Naive thymus-derived CD4-positive, alpha-beta T cell (primary cell): Measurements from ENCODE around the gene MEIOB. TPM values are rescaled to one million over a fixed set of nuclear protein-coding genes. Genes with fewer than 3 reads are reported as not detected.

Experiments
- ATAC-seq: fragments of 150-1000 bp; cut with Tn5 transposase; 2 replicates; pipeline ENCODE4 v1.10.0; 2021; ENCODE audit warnings: mild to moderate bottlenecking, moderate library complexity
- CTCF ChIA-PET: fragments of 350-600 bp; sonication (Branson Sonifier 250); formaldehyde crosslinking; loops from one replicate; lab custom pipeline; 2021; ENCODE audit warnings: antibody characterized with exemption; lab: Charles Lee
- POLR2A ChIA-PET: fragments of 350-600 bp; sonication (Branson Sonifier 250); formaldehyde crosslinking; loops from one replicate; lab custom pipeline; 2021; ENCODE audit warnings: antibody characterized with exemption, inconsistent platforms; lab: Charles Lee
- DNase-seq, 9 donors: peaks; one replicate each; pipeline versions ENCODE4 v3.0.0 to v3.0.0-alpha.2; 2020 to 2022; ENCODE audit warnings: mixed read lengths in 1 of 9
- H3K27ac ChIP-seq: one replicate; pipeline ENCODE4 v1.7.0; 2013; ENCODE audit warnings: mild to moderate bottlenecking, low read depth, low read length, moderate library complexity
- H3K27me3 ChIP-seq, 2 donors: one replicate each; pipeline ENCODE4 v1.7.0; 2013; ENCODE audit warnings: low read length in 2 of 2, mild to moderate bottlenecking in 2 of 2, moderate library complexity in 2 of 2; ENCODE audit not compliant: control insufficient read depth in 2 of 2, insufficient read depth in 2 of 2
- H3K36me3 ChIP-seq, 3 experiments: 1 replicate in 2 of 3; 2 replicates in 1 of 3; pipeline ENCODE4 v1.7.0; 2013; ENCODE audit warnings: low read length in 3 of 3, mild to moderate bottlenecking in 3 of 3, moderate library complexity in 1 of 3; ENCODE audit not compliant: insufficient read depth in 3 of 3, control insufficient read depth in 2 of 3
- H3K4me1 ChIP-seq, 2 donors: one replicate each; pipeline ENCODE4 v1.7.0; 2013; ENCODE audit warnings: low read length in 2 of 2, mild to moderate bottlenecking in 2 of 2, moderate library complexity in 1 of 2; ENCODE audit not compliant: control insufficient read depth in 2 of 2, insufficient read depth in 2 of 2
- H3K4me3 ChIP-seq: 2 replicates; pipeline ENCODE4 v1.7.0; 2013; ENCODE audit warnings: mild to moderate bottlenecking, low read length
- H3K9me3 ChIP-seq, 3 experiments: 1 replicate in 2 of 3; 2 replicates in 1 of 3; pipeline ENCODE4 v1.7.0; 2013; ENCODE audit warnings: low read length in 3 of 3; ENCODE audit not compliant: control insufficient read depth in 2 of 3
- H3K27ac Mint-ChIP-seq, 9 donors: one replicate each; pipeline ENCODE4 v1.8.0; 2020 to 2022; ENCODE audit warnings: mixed read lengths in 9 of 9, mild to moderate bottlenecking in 8 of 9, moderate library complexity in 5 of 9, inconsistent platforms in 2 of 9
- H3K27me3 Mint-ChIP-seq, 5 donors: one replicate each; pipeline ENCODE4 v1.8.0; 2021 to 2022; ENCODE audit warnings: mixed read lengths in 5 of 5, mild to moderate bottlenecking in 1 of 5
- H3K36me3 Mint-ChIP-seq, 5 donors: one replicate each; pipeline ENCODE4 v1.8.0; 2020 to 2022; ENCODE audit warnings: mixed read lengths in 5 of 5, mild to moderate bottlenecking in 3 of 5, inconsistent platforms in 1 of 5
- H3K4me1 Mint-ChIP-seq, 7 donors: one replicate each; pipeline ENCODE4 v1.8.0; 2020 to 2022; ENCODE audit warnings: mixed read lengths in 7 of 7, mild to moderate bottlenecking in 3 of 7, inconsistent platforms in 1 of 7
- H3K4me3 Mint-ChIP-seq, 10 donors: one replicate each; pipeline ENCODE4 v1.8.0; 2020 to 2022; ENCODE audit warnings: mild to moderate bottlenecking in 10 of 10, mixed read lengths in 10 of 10, moderate library complexity in 6 of 10, inconsistent platforms in 2 of 10
- H3K9me3 Mint-ChIP-seq, 11 donors: one replicate each; pipeline ENCODE4 v1.8.0; 2020 to 2022; ENCODE audit warnings: mixed read lengths in 11 of 11, mild to moderate bottlenecking in 4 of 11, inconsistent platforms in 1 of 11, moderate library complexity in 1 of 11
- intact Hi-C, 2 donors: fragments of 100-400 bp; cut with micrococcal nuclease; formaldehyde crosslinking; loops; one replicate each; pipeline ENCODE4 v1.15.1; 2023
- polyA plus RNA-seq, 2 donors: library from polyadenylated mRNA; unstranded; fragments of 300-500 nt; fragmentation: Illumina TruSeq; gene quantifications; one replicate each; pipeline ENCODE4 v1.2.3, GENCODE V29; 2021
- total RNA-seq, 6 experiments: library from RNA in 5 of 6; stranded (reverse) in 5 of 6; gene quantifications; 1 replicate in 5 of 6; 2 replicates in 1 of 6; pipeline ENCODE4 v1.2.3 and lab custom pipeline; 2021 to 2026

The MEIOB gene
- total and polyA plus RNA-seq, 7 experiments from 2014 or later, result not detected

GRCh38 chr16:1870365-1871082 is 1.4 kb downstream of the MEIOB start:
- Histone ChIP-seq H3K27ac (no peak overlapping the region), H3K27me3 (no peaks in the 10 kb centered on the region), H3K4me1 (no peaks in the 10 kb centered on the region), H3K36me3 (no peaks in the 10 kb centered on the region), H3K4me3 (no peak overlapping the region), H3K9me3 (no peaks in the 10 kb centered on the region)
- DNase-seq (no peak), ATAC-seq (no peak)
- CTCF ChIA-PET, result no interaction called here
- Mint-ChIP-seq H3K36me3 (peaks cover 0 to 4% (median 0%) of the 10 kb centered on the region in 5 donors), H3K9me3 (peaks cover 0 to 3% (median 0%) of the 10 kb centered on the region in 11 donors), H3K4me3 (no peak overlapping the region), H3K4me1 (peaks cover 0 to 6% (median 5%) of the 10 kb centered on the region in 7 donors), H3K27ac (no peak overlapping the region), H3K27me3 (peaks cover 12 to 29% (median 19%) of the 10 kb centered on the region in 5 donors)
- POLR2A ChIA-PET, result no interaction called here
- intact Hi-C loops, result no loop called here

- H3K9me3 ChIP-seq, result no peaks in the 10 kb centered on the region
- no peak overlapping the region for H3K4me3 Mint-ChIP-seq
- H3K27me3 ChIP-seq, result no peaks in the 10 kb centered on the region
- H3K27ac ChIP-seq, result no peak overlapping the region
- DNase-seq (no peak), ATAC-seq (no peak)
- no peak overlapping the region for H3K4me3 ChIP-seq
- H3K9me3 Mint-ChIP-seq, result no peaks in the 10 kb centered on the region
- H3K4me1 Mint-ChIP-seq, result no peaks in the 10 kb centered on the region
- H3K36me3 ChIP-seq, result no peaks in the 10 kb centered on the region
- no peaks in the 10 kb centered on the region for H3K36me3 Mint-ChIP-seq
- POLR2A ChIA-PET, result interaction anchor here (1.0 kb wide), 1 partner anchor 9 kb away, joined by 3 read pairs; no protein-coding TSS in a partner anchor
- no peaks in the 10 kb centered on the region for H3K4me1 ChIP-seq
- H3K27ac Mint-ChIP-seq, result no peak overlapping the region
- peaks cover 0 to 25% (median 5%) of the 10 kb centered on the region in 5 donors for H3K27me3 Mint-ChIP-seq
- CTCF ChIA-PET, result interaction anchor here (1.3 kb wide), 1 partner anchor 62 kb away, joined by 3 read pairs; no protein-coding TSS in a partner anchor
- intact Hi-C loops, result no loop called here
Measured at GRCh38 chr16:1865902-1866690, 5.9 kb downstream of the MEIOB start.

DNA sequence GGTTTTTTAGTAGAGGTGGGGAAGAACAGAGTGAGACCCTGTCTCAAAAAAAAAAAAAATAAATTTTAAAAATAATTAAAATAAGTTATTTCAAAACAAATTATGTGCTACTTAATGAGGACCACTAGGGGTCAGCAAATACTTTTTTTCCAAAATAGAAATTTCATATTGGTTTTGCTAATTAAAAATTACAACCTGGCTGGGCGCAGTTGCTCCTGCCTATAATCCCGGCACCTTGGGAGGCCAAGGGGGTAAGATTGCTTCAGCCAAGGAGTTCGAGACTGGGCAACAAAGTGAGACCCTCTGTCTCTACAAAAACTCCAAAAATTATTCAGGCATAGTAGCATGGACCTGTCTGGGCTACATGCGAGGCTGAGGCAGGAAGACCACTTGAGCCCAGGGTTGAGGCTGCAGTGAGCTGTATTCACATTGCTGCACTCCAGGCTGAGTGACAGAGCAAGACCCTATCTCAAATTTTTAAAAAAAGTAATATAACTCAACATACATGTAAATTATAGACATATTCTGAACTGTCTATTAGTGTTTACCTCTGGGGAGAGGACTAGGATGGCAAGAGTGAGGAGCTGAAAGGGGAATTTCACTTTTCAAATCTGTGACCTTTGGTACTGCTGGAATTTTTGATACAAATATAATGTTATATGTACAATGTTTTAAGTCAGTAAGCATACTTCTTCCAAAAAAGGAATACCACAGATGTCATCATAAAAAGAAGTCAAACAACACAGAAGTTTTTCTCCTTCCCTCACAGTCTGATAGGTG is 8.1 kb downstream of the MEIOB start:
- ATAC-seq (no peak), DNase-seq (peak in 6 of 9 donors; percentile 21 to 43 (median 35))
- Histone ChIP-seq H3K4me1 (no peaks in the 10 kb centered on the region), H3K4me3 (no peak overlapping the region), H3K9me3 (no peaks in the 10 kb centered on the region), H3K27ac (no peak overlapping the region), H3K36me3 (no peaks in the 10 kb centered on the region), H3K27me3 (no peaks in the 10 kb centered on the region)
- Mint-ChIP-seq H3K4me3 (no peak overlapping the region), H3K27ac (peak overlapping the region in 1 of 9 donors; percentile 14), H3K9me3 (no peaks in the 10 kb centered on the region), H3K36me3 (no peaks in the 10 kb centered on the region), H3K27me3 (peaks cover 0 to 44% (median 9%) of the 10 kb centered on the region in 5 donors), H3K4me1 (no peaks in the 10 kb centered on the region)
- ChIA-PET POLR2A (interaction anchor here (0.5 kb wide), 1 partner anchor 334 kb away, joined by 3 read pairs; no protein-coding TSS in a partner anchor), CTCF (interaction anchor here (0.7 to 2.9 kb wide), 2 partner anchors 66 to 76 kb away, joined by 3 to 7 read pairs; no protein-coding TSS in a partner anchor)
- intact Hi-C loops, result loop anchor here (1.0 to 2.0 kb wide), 2 partner anchors 65 to 289 kb away; no protein-coding TSS in a partner anchor

DNA sequence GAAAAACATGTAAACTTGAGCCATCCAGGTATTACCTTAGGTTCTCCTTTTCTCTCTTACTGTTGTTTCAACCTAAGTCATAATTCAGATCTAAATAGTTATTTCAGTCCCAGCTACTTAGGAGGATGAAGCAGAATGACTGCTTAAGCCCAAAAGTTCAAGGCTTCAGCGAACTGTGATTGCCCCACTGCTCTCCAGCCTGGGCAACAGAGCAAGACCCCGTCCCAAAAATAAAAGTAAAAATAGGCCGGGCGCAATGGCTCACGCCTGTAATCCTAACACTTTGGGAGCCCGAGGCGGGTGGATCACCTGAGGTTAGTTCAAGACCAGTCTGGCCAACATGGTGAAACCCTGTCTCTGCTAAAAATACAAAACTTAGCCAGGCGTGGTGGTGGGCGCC is 9.6 kb downstream of the MEIOB start:
- intact Hi-C loops, result loop anchor here in 1 of 2 donors (2.0 kb wide), 1 partner anchor 290 kb away; no protein-coding TSS in a partner anchor
- Mint-ChIP-seq H3K36me3 (no peaks in the 10 kb centered on the region), H3K27ac (no peak overlapping the region), H3K9me3 (no peaks in the 10 kb centered on the region), H3K4me1 (peaks cover 0 to 7% (median 3%) of the 10 kb centered on the region in 7 donors), H3K27me3 (peaks cover 5 to 54% (median 9%) of the 10 kb centered on the region in 5 donors), H3K4me3 (no peak overlapping the region)
- H3K27ac ChIP-seq, result no peak overlapping the region
- no peaks in the 10 kb centered on the region for H3K36me3 ChIP-seq
- ATAC-seq, result no peak
- ChIA-PET POLR2A (no interaction called here), CTCF (interaction anchor here (0.6 to 2.9 kb wide), 2 partner anchors 27 to 67 kb away, joined by 3 to 7 read pairs; no protein-coding TSS in a partner anchor)
- H3K9me3 ChIP-seq, result no peaks in the 10 kb centered on the region
- H3K27me3 ChIP-seq, result no peaks in the 10 kb centered on the region
- H3K4me3 ChIP-seq, result no peak overlapping the region
- DNase-seq, result no peak
- no peaks in the 10 kb centered on the region for H3K4me1 ChIP-seq

GRCh38 chr16:1861730-1862129 is 10.2 kb downstream of the MEIOB start:
- CTCF ChIA-PET, result interaction anchor here (0.6 to 2.9 kb wide), 2 partner anchors 68 to 422 kb away, joined by 5 to 7 read pairs; no protein-coding TSS in a partner anchor
- intact Hi-C loops, result loop anchor here in 1 of 2 donors (2.0 kb wide), 1 partner anchor 291 kb away; no protein-coding TSS in a partner anchor
- H3K36me3 Mint-ChIP-seq, result no peaks in the 10 kb centered on the region
- peaks cover 0 to 14% (median 10%) of the 10 kb centered on the region in 7 donors for H3K4me1 Mint-ChIP-seq
- ATAC-seq (no peak), DNase-seq (no peak)
- POLR2A ChIA-PET, result no interaction called here
- no peak overlapping the region for H3K27ac Mint-ChIP-seq
- H3K9me3 Mint-ChIP-seq, result no peaks in the 10 kb centered on the region
- Histone ChIP-seq H3K4me3 (no peak overlapping the region), H3K4me1 (no peaks in the 10 kb centered on the region), H3K9me3 (no peaks in the 10 kb centered on the region), H3K27ac (no peak overlapping the region), H3K27me3 (no peaks in the 10 kb centered on the region), H3K36me3 (no peaks in the 10 kb centered on the region)
- peaks cover 5 to 59% (median 9%) of the 10 kb centered on the region in 5 donors for H3K27me3 Mint-ChIP-seq
- H3K4me3 Mint-ChIP-seq, result no peak overlapping the region

DNA sequence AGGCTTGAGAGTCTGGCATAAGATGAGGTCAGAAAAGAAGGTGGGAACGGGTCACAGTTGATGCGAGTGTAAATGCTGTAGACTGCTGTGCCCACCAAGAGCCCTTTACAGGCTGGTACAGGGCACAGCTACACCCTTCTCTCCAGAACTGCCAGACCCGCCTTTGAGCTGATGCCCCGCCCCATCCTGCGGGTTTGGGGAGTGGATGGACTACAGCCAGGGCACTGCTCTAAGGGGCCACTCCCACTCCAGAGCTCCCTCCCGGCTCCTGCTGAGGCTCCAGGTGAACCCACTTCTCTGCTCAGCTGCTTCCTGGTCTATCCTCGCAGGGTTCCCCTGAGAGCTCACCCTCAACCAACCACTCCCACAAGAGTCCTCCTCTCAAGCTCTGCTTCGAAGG is 12.3 kb downstream of the MEIOB start:
- Histone ChIP-seq H3K4me1 (peaks cover 0 to 13% of the 10 kb centered on the region in 2 donors), H3K27me3 (no peaks in the 10 kb centered on the region), H3K27ac (no peak overlapping the region), H3K4me3 (no peak overlapping the region), H3K9me3 (no peaks in the 10 kb centered on the region), H3K36me3 (no peaks in the 10 kb centered on the region)
- POLR2A ChIA-PET, result no interaction called here
- Mint-ChIP-seq H3K27me3 (peaks cover 4 to 46% (median 5%) of the 10 kb centered on the region in 5 donors), H3K4me3 (no peak overlapping the region), H3K36me3 (no peaks in the 10 kb centered on the region), H3K4me1 (peaks cover 7 to 28% (median 23%) of the 10 kb centered on the region in 7 donors), H3K27ac (peak overlapping the region in 2 of 9 donors; percentile 8 to 33), H3K9me3 (no peaks in the 10 kb centered on the region)
- DNase-seq (no peak), ATAC-seq (no peak)
- intact Hi-C loops, result no loop called here
- CTCF ChIA-PET, result interaction anchor here (0.6 kb wide), 1 partner anchor 19 kb away, joined by 4 read pairs; no protein-coding TSS in a partner anchor
